SK-N-SH (cell line): ENCODE measurements around the gene APP. TPM values are rescaled to one million over a fixed set of nuclear protein-coding genes. Genes with fewer than 3 reads are reported as not detected.

ENCODE experiments used
- CTCF ChIA-PET: fragments of 300-600, 350-600 bp; formaldehyde crosslinking; extraction: SDS; loops from one replicate; lab custom pipeline; 2021; lab: Yijun Ruan, JAX
- POLR2A ChIA-PET: fragments of 350-600 bp; sonication (Branson Sonifier 250); formaldehyde crosslinking; extraction: SDS; loops from one replicate; lab custom pipeline; 2020; ENCODE audit warnings: antibody characterized with exemption, inconsistent platforms; lab: Yijun Ruan, JAX
- DNase-seq: peaks from one replicate; pipeline ENCODE4 v3.0.0; 2012
- H2AFZ ChIP-seq: fragments of 200-600 bp; sonication (generic); 2 replicates; pipeline ENCODE4 v1.8.1; 2016; ENCODE audit warnings: antibody characterized with exemption, mild to moderate bottlenecking, low read depth
- H3F3A ChIP-seq: fragments of 200-600 bp; sonication (generic); replicated peaks from 2 replicates; pipeline ENCODE3; 2016; ENCODE audit warnings: antibody characterized with exemption, mild to moderate bottlenecking; ENCODE audit not compliant: insufficient read depth
- H3K27ac ChIP-seq, 2 experiments: fragments of 200-500 bp in 1 of 2; fragments of 200-600 bp in 1 of 2; sonication (Bioruptor generic) in 1 of 2; sonication (generic), shearing (Covaris generic) in 1 of 2; 2 replicates each; pipeline versions ENCODE4 v1.5.1 to v1.6.1; 2014 to 2016; ENCODE audit warnings: low read depth in 2 of 2, inconsistent platforms in 1 of 2, low read length in 1 of 2, mild to moderate bottlenecking in 1 of 2, mixed read lengths in 1 of 2
- H3K27me3 ChIP-seq: fragments of 200-600 bp; sonication (generic), shearing (Covaris generic); 2 replicates; pipeline ENCODE4 v1.6.1; 2016; ENCODE audit warnings: mixed run types; ENCODE audit not compliant: insufficient read depth
- H3K36me3 ChIP-seq, 2 experiments: fragments of 200-500 bp in 1 of 2; fragments of 200-600 bp in 1 of 2; sonication (Bioruptor generic) in 1 of 2; sonication (generic) in 1 of 2; replicated peaks in 1 of 2; 2 replicates each; pipeline versions ENCODE3 to v1.5.1; 2014 to 2016; ENCODE audit warnings: low read length in 1 of 2, mild to moderate bottlenecking in 1 of 2; ENCODE audit not compliant: insufficient read depth in 2 of 2, control insufficient read depth in 1 of 2
- H3K4me1 ChIP-seq, 2 experiments: fragments of 200-500 bp in 1 of 2; fragments of 200-600 bp in 1 of 2; sonication (Bioruptor generic) in 1 of 2; sonication (generic), shearing (Covaris generic) in 1 of 2; 2 replicates each; pipeline versions ENCODE4 v1.5.1 to v1.6.1; 2014 to 2016; ENCODE audit warnings: low read depth in 1 of 2, low read length in 1 of 2, mixed run types in 1 of 2; ENCODE audit not compliant: insufficient read depth in 2 of 2, control insufficient read depth in 1 of 2
- H3K4me2 ChIP-seq: fragments of 200-600 bp; sonication (generic), shearing (Covaris generic); 2 replicates; pipeline ENCODE4 v1.6.1; 2017; ENCODE audit warnings: mixed run types
- H3K4me3 ChIP-seq, 2 experiments: fragments of 200-500 bp in 1 of 2; fragments of 200-600 bp in 1 of 2; sonication (Bioruptor generic) in 1 of 2; sonication (generic), shearing (Covaris generic) in 1 of 2; 2 replicates each; pipeline versions ENCODE4 v1.5.1 to v1.8.1; 2014 to 2016; ENCODE audit warnings: low read depth in 2 of 2, inconsistent platforms in 1 of 2, low read length in 1 of 2, mild to moderate bottlenecking in 1 of 2, mixed read lengths in 1 of 2, moderate library complexity in 1 of 2
- H3K79me2 ChIP-seq: fragments of 200-600 bp; sonication (generic); 2 replicates; pipeline ENCODE4 v1.8.1; 2017; ENCODE audit warnings: mild to moderate bottlenecking; ENCODE audit not compliant: insufficient read depth
- H3K9ac ChIP-seq: fragments of 200-600 bp; sonication (generic); 2 replicates; pipeline ENCODE4 v1.6.1; 2017; ENCODE audit warnings: mixed run types
- H3K9me2 ChIP-seq: fragments of 200-600 bp; sonication (generic); 2 replicates; pipeline ENCODE4 v1.6.1; 2017; ENCODE audit warnings: mixed run types
- H3K9me3 ChIP-seq: fragments of 200-600 bp; sonication (generic); 2 replicates; pipeline ENCODE4 v1.6.1; 2017; ENCODE audit warnings: mixed run types, mild to moderate bottlenecking, moderate library complexity
- H4K20me1 ChIP-seq: fragments of 200-600 bp; sonication (generic); 2 replicates; pipeline ENCODE4 v1.6.1; 2017; ENCODE audit warnings: mild to moderate bottlenecking, mixed run types; ENCODE audit not compliant: insufficient read depth
- CHD2 ChIP-seq: fragments of 150-350 bp; IDR thresholded peaks from 2 replicates; pipeline ENCODE4 v1.6.1; 2018; ENCODE audit warnings: low read length; ENCODE audit not compliant: partially characterized antibody
- CTCF ChIP-seq: fragments of 200-600 bp; sonication (generic); IDR thresholded peaks from 2 replicates; pipeline ENCODE4 v1.6.1; 2017; ENCODE audit warnings: antibody characterized with exemption, mild to moderate bottlenecking, moderate library complexity
- EZH2phosphoT487 ChIP-seq: fragments of 200-600 bp; sonication (generic); IDR thresholded peaks from 2 replicates; pipeline ENCODE4 v1.6.1; 2017; ENCODE audit warnings: low read depth, mixed run types, mild to moderate bottlenecking, antibody characterized with exemption, moderate library complexity, borderline replicate concordance
- GATA2 ChIP-seq: sonication (generic); formaldehyde crosslinking; IDR thresholded peaks from 2 replicates; pipeline ENCODE4 v1.5.0; 2020; ENCODE audit warnings: mild to moderate bottlenecking, missing genetic modification reagents
- JUND ChIP-seq: IDR thresholded peaks from 2 replicates; pipeline ENCODE4 v1.4.0; 2012
- RAD21 ChIP-seq: IDR thresholded peaks from 2 replicates; pipeline ENCODE4 v1.6.1; 2012; ENCODE audit warnings: mild to moderate bottlenecking, low read length
- SMC3 ChIP-seq: IDR thresholded peaks from 2 replicates; pipeline ENCODE4 v1.6.1; 2012; ENCODE audit warnings: low read depth, low read length, improper control_type of control experiment
- TEAD4 ChIP-seq: IDR thresholded peaks from 2 replicates; pipeline ENCODE4 v1.4.0; 2012; ENCODE audit warnings: mild to moderate bottlenecking, borderline replicate concordance; ENCODE audit not compliant: insufficient read depth
- USF1 ChIP-seq: IDR thresholded peaks from 2 replicates; pipeline ENCODE4 v1.4.0; 2012; ENCODE audit warnings: low read depth, borderline replicate concordance
- WGBS: methylation state at CpG from one replicate; pipeline ENCODE4 v1.1.6; 2017; ENCODE audit warnings: low lambda C conversion rate; 5-methylcytosine and 5-hydroxymethylcytosine counted together
- polyA plus RNA-seq, 3 experiments: library from polyadenylated mRNA; depleted of rRNA; stranded (reverse); fragments of >200 nt; gene quantifications; 2 replicates each; pipeline ENCODE4 v1.2.3, GENCODE V29; 2012

The APP gene
- polyA plus RNA-seq, 1 of the 3 experiments (the other 2 are of a cell fraction), result 780 TPM

DNA sequence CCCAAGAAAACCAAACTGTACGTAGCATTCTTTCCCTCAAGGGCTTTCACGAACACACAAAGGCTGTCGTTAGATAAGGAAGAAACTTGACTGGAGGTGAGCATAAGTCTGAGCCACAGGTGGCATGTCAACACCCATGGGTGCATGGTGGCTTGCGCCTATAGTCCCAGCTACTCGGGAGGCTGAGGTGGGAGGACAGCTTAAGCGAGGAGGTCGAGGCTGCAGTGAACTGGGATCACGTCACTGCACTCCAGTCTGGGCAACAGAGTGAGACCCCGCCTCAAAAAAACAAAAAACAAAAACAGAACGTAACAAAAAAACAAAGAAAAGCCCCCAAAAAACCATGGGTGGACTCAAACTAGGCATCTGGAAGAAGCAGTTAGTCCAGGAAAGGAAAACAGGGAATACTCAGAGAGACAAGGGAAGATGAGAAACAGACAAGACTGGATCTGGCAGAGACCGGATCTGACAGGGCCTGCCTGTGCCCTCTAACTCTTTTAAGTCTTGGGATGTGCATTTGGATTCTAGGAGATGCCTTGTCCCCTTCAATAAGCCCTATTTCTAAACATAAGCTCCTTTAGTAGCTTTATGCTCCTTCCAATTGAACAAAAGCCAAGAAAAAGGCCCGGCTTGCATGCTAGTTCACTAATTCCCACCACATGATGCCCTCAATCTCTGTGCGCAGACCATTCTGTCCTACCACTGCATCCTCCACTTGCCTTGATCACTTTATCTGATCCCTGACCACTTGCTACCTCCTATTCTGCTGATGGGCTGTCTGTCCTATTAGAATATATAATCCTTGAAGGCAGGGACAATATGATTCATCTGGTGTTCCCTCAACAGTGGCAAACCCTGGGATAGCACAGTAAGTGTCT lies 73.8 kb downstream of the APP start:
- Histone ChIP-seq H3K27ac (peak overlapping the region in 1 of 2 experiments; percentile 3; a peak in 1 of 4 replicates), H3K9ac (no peak overlapping the region), H3K9me2 (no peaks in the 10 kb centered on the region), H4K20me1 (peaks cover 16% of the 10 kb centered on the region; the same call in 1 of the 2 replicates), H3K4me1 (peaks cover 17 to 20% of the 10 kb centered on the region in 2 experiments; a peak in 3 of 4 replicates), H3K9me3 (no peaks in the 10 kb centered on the region), H3K36me3 (no peaks in the 10 kb centered on the region), H3K79me2 (peaks cover 71% of the 10 kb centered on the region), H3K4me2 (no peak overlapping the region), H3K4me3 (no peak overlapping the region), H2AFZ (no peak overlapping the region), H3K27me3 (no peaks in the 10 kb centered on the region), H3F3A (no peaks in the 10 kb centered on the region)
- no peak for TF ChIP-seq SMC3
- no peak for TF ChIP-seq TEAD4
- no peak for TF ChIP-seq JUND
- TF ChIP-seq GATA2 (CRISPR knock-in tag), result no peak
- ChIA-PET CTCF (interaction anchor here (1.2 kb wide), 2 partner anchors 11 to 73 kb away, joined by 3 read pairs; no protein-coding TSS in a partner anchor), POLR2A (no interaction called here)
- 96% methylated on average over 13 of the region's 13 CpGs for WGBS
- DNase-seq, result peak; percentile 39

DNA sequence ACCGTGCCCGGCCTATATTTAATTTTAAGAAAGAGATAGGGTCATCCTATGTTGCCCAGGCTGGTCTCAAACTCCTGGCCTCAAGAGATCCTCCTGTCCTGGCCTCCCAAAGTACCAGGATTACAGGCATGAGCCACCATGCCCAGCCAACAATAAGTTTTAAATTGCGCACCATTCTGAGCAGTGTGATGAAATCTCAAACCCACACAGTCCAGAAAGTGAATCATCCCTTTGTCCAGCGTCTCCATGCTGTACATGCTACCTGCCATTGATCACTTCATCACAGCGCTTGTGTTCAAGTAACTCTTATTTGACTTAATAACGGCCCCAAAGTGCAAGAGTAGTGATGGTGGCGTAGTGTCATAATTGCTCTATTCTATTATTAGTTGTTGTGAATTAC lies 75.4 kb downstream of the APP start:
- H3K36me3 ChIP-seq, result peaks cover 0 to 1% of the 10 kb centered on the region in 2 experiments

More for the DNA sequence above, 75.4 kb downstream of the APP start:
- no peak overlapping the region for H2AFZ ChIP-seq
- no peak overlapping the region for H3K4me2 ChIP-seq
- H3K27ac ChIP-seq, result no peak overlapping the region
- H3F3A ChIP-seq, result no peaks in the 10 kb centered on the region
- no peak overlapping the region for H3K4me3 ChIP-seq
- H4K20me1 ChIP-seq, result peaks cover 16% of the 10 kb centered on the region; the same call in 1 of the 2 replicates
- TF ChIP-seq JUND (no peak), CTCF (no peak), USF1 (no peak), CHD2 (no peak), EZH2phosphoT487 (no peak), RAD21 (no peak)
- CTCF ChIA-PET, result no interaction called here
- peaks cover 74% of the 10 kb centered on the region for H3K79me2 ChIP-seq
- WGBS, result 94% methylated on average over 7 of the region's 7 CpGs
- H3K9ac ChIP-seq, result no peak overlapping the region
- H3K4me1 ChIP-seq, result peaks cover 15 to 17% of the 10 kb centered on the region in 2 experiments; a peak in 3 of 4 replicates
- H3K9me3 ChIP-seq, result no peaks in the 10 kb centered on the region
- POLR2A ChIA-PET, result no interaction called here
- DNase-seq, result no peak
- no peaks in the 10 kb centered on the region for H3K27me3 ChIP-seq
- H3K9me2 ChIP-seq, result no peaks in the 10 kb centered on the region
